ENCODE measurements around the gene CDK5RAP1. TPM values are rescaled to one million over a fixed set of nuclear protein-coding genes. Genes with fewer than 3 reads are reported as not detected.
"Not testable (repeated sequence)": the region's sequence is repeated elsewhere in the genome, so short reads cannot be mapped to it uniquely, and the experiment has no call there.

The CDK5RAP1 gene
- total RNA-seq, 4 donors from 2014 or later, result 15.1 to 26.2 (median 17.8) TPM

DNA sequence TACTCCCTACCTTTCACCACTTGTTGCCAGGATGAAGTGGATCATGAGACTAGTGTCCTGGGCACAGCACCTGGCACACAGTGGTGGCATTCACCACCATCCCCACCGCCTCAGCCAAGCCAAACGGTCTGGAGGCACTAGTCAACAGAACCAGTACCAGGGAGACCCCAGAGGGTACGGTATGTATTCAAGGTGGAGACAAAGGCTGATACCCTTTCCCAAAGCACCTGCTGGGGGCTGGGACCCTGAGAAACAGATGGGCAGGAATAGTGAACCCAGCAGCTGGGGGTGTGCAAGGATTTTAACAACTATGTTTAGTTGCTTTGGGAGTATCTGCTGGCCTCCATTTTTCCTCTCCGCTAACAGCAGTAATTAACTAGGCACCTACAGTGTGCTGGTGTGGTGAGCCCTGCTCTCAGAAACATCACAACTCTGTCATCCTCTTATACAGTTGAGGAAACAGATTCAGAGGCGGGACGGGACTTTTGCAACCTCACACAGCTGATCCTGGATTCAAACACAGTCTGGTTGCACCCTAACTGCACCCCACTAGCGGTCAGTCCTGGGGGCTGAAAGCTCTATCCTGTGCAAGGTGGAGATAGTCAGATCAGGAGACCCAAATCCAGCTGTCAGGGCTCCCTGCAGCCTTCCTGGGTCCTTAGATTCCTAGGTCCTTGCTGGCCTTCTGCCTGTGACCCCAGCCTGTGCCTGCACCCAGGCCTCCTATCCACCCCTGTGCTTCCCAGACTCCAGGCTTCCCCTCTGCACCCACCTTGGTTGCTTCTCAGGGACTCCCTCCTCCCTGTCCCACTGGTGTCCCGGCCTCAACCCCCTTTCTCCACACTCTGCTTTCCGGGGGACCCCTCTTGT is 41.1 kb upstream of the CDK5RAP1 start:
- no peak for DNase-seq (ENCODE audit: low spot score)
- TF ChIP-seq, protein P1, sequence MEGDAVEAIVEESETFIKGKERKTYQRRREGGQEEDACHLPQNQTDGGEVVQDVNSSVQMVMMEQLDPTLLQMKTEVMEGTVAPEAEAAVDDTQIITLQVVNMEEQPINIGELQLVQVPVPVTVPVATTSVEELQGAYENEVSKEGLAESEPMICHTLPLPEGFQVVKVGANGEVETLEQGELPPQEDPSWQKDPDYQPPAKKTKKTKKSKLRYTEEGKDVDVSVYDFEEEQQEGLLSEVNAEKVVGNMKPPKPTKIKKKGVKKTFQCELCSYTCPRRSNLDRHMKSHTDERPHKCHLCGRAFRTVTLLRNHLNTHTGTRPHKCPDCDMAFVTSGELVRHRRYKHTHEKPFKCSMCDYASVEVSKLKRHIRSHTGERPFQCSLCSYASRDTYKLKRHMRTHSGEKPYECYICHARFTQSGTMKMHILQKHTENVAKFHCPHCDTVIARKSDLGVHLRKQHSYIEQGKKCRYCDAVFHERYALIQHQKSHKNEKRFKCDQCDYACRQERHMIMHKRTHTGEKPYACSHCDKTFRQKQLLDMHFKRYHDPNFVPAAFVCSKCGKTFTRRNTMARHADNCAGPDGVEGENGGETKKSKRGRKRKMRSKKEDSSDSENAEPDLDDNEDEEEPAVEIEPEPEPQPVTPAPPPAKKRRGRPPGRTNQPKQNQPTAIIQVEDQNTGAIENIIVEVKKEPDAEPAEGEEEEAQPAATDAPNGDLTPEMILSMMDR (IDR thresholded peaks at IDR 0.05), result no peak
- no peak for ATAC-seq (ENCODE audit: low FRiP score)

DNA sequence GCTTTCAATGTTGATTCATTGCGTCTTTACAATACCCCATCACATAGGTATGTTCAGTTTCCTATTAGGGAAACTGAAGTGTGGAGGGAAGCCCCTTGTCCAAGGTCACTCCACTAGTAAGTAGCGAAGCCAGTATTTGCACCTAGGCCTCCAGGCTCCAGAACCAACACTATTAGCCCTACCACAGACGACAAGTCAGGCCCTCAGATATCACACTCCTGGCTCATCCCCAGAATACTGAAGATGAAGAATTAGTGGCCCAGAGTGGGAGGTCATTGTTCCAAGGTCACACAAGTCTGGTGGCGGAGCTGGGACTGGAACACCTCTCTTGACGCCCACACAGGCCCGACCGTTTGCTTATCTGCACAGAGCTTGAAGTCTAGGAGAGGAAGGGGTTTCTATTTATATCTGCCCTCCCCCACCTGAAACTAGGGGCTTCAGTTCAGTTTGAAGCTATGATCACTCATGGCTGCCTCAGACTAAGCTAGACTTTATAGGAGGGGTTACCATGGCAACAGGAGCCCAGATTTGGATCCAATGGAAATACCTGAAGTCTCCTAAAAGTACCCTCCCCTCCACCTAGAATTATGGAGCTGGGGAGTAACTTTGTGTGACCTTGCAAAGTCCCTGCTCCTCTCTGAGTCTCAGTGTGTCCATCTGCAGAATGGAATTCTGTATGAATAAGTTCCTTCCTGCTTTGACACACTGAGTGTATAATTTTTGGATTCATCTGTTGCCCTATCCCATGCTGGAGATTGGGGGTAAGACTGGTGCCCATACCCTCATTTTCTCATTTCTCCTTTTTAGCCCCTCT is 40.0 kb upstream of the CDK5RAP1 start:
- TF ChIP-seq, protein P1 (IDR thresholded peaks at IDR 0.05), result no peak
- ATAC-seq (ENCODE audit: low FRiP score), result no peak
- no peak for DNase-seq (ENCODE audit: low spot score)

DNA sequence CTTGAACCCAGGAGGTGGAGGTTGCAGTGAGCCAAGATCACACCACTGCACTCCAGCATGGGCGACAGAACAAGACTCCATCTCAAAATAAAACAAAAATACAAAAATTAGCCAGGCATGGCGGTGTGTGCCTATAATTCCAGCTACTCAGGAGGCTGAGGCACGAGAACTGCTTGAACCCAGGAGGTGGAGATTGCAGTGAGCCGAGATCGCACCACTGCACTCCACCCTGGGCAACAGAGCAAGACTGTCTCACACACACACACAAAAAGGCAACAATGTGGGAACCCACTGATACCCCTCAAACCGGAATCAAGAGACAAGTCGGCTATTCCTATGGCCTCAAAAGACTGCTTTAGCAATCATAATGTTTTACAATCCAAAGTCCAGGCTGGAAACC is 39.2 kb upstream of the CDK5RAP1 start:
- not testable (repeated sequence) for DNase-seq (ENCODE audit: low spot score); ATAC-seq (ENCODE audit: low FRiP score)

- DNase-seq (ENCODE audit: low spot score), result no peak
- ATAC-seq (ENCODE audit: low FRiP score), result no peak
- TF ChIP-seq, protein P1 (IDR thresholded peaks at IDR 0.05), result no peak
These were observed 37.2 kb upstream of the CDK5RAP1 start for GRCh38 chr20:33438481-33438880.

GRCh38 chr20:33437141-33437911 is 36.0 kb upstream of the CDK5RAP1 start:
- no peak for DNase-seq (ENCODE audit: low spot score)
- no peak for ATAC-seq (ENCODE audit: low FRiP score)
- TF ChIP-seq, protein P1 (IDR thresholded peaks at IDR 0.05), result no peak

DNA sequence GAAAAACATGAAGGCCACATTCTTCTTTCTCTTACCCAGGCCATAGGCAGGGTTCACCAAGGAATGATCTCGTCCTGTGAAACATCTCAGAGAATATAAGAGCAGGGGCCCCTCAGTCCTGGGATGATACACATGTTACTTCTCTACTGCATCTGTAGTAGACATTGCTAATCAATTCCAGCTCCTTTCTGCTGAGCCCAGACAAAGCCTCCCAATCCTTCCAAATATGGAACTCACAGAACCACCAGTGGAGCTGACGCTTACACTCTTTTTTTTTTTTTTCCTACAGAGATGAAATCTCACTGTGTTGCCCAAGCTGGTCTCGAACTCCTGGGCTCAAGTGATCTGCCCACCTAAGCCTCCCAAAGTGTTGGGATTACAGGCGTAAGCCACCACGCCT is 33.1 kb upstream of the CDK5RAP1 start:
- DNase-seq (ENCODE audit: low spot score) (no peak), ATAC-seq (ENCODE audit: low FRiP score) (no peak)
- TF ChIP-seq, protein P1 (IDR thresholded peaks at IDR 0.05), result no peak

Measured in omental fat pad (tissue), 4 donors.